ENCODE measurements around the gene TANGO2.

TANGO2 gene

GRCh38 chr22:20002636-20003035, 18.3 kb upstream of the TANGO2 start:
- Histone ChIP-seq H4K20me1 (ENCODE audit: insufficient read depth, low read length) (no peaks in the 10 kb centered on the region), H3K4me2 (ENCODE audit: low read length) (no peak overlapping the region), H3K27ac (ENCODE audit: low read depth, low read length, poor library complexity, severe bottlenecking) (no peak overlapping the region), H3K4me3 (ENCODE audit: low read depth, low read length, poor library complexity, severe bottlenecking) (no peak overlapping the region), H2AFZ (ENCODE audit: low read length) (no peak overlapping the region), H3F3A (ENCODE audit: insufficient read depth, low read length) (no peaks in the 10 kb centered on the region), H3K27me3 (ENCODE audit: insufficient read depth, low read length) (peaks cover 5% of the 10 kb centered on the region; the same call in 1 of the 2 replicates), H3K9ac (ENCODE audit: low read length) (no peak overlapping the region), H3K36me3 (ENCODE audit: insufficient read depth, low read length) (no peaks in the 10 kb centered on the region; the same call in 1 of the 2 replicates), H3K79me2 (ENCODE audit: insufficient read depth, low read length) (no peaks in the 10 kb centered on the region), H3K9me3 (ENCODE audit: low read length) (peaks cover 19% of the 10 kb centered on the region), H3K9me2 (ENCODE audit: low read depth, low read length) (no peaks in the 10 kb centered on the region), H3K4me1 (ENCODE audit: insufficient read depth, low read length, severe bottlenecking) (no peaks in the 10 kb centered on the region)
- TF ChIP-seq CTCF (IDR thresholded peaks at IDR 0.05; ENCODE audit: low read length), result no peak
- no peak for TF ChIP-seq EZH2 (IDR thresholded peaks at IDR 0.05; ENCODE audit: borderline replicate concordance, low read length)

GRCh38 chr22:20003304-20003703, 17.6 kb upstream of the TANGO2 start:
- H3K27ac ChIP-seq (ENCODE audit: low read depth, low read length, poor library complexity, severe bottlenecking), result no peak overlapping the region
- no peak overlapping the region for H3K4me2 ChIP-seq (ENCODE audit: low read length)
- no peaks in the 10 kb centered on the region for H3F3A ChIP-seq (ENCODE audit: insufficient read depth, low read length)
- no peak overlapping the region for H2AFZ ChIP-seq (ENCODE audit: low read length)
- H4K20me1 ChIP-seq (ENCODE audit: insufficient read depth, low read length), result no peaks in the 10 kb centered on the region
- peaks cover 19% of the 10 kb centered on the region for H3K9me3 ChIP-seq (ENCODE audit: low read length)
- H3K27me3 ChIP-seq (ENCODE audit: insufficient read depth, low read length), result peaks cover 3% of the 10 kb centered on the region; the same call in 1 of the 2 replicates
- no peak overlapping the region for H3K4me3 ChIP-seq (ENCODE audit: low read depth, low read length, poor library complexity, severe bottlenecking)
- no peaks in the 10 kb centered on the region for H3K79me2 ChIP-seq (ENCODE audit: insufficient read depth, low read length)
- H3K9ac ChIP-seq (ENCODE audit: low read length), result no peak overlapping the region
- TF ChIP-seq EZH2 (IDR thresholded peaks at IDR 0.05; ENCODE audit: borderline replicate concordance, low read length), result no peak
- no peak for TF ChIP-seq CTCF (IDR thresholded peaks at IDR 0.05; ENCODE audit: low read length)
- no peaks in the 10 kb centered on the region for H3K9me2 ChIP-seq (ENCODE audit: low read depth, low read length)
- no peaks in the 10 kb centered on the region; the same call in 1 of the 2 replicates for H3K36me3 ChIP-seq (ENCODE audit: insufficient read depth, low read length)
- no peaks in the 10 kb centered on the region for H3K4me1 ChIP-seq (ENCODE audit: insufficient read depth, low read length, severe bottlenecking)

GRCh38 chr22:20004464-20004863, 16.4 kb upstream of the TANGO2 start:
- no peaks in the 10 kb centered on the region for H3F3A ChIP-seq (ENCODE audit: insufficient read depth, low read length)
- H2AFZ ChIP-seq (ENCODE audit: low read length), result no peak overlapping the region
- no peaks in the 10 kb centered on the region for H3K79me2 ChIP-seq (ENCODE audit: insufficient read depth, low read length)
- H3K27me3 ChIP-seq (ENCODE audit: insufficient read depth, low read length), result no peaks in the 10 kb centered on the region; the same call in 1 of the 2 replicates
- no peak for TF ChIP-seq EZH2 (IDR thresholded peaks at IDR 0.05; ENCODE audit: borderline replicate concordance, low read length)
- TF ChIP-seq CTCF (IDR thresholded peaks at IDR 0.05; ENCODE audit: low read length), result no peak
- no peaks in the 10 kb centered on the region; the same call in 1 of the 2 replicates for H3K36me3 ChIP-seq (ENCODE audit: insufficient read depth, low read length)
- no peak overlapping the region for H3K4me3 ChIP-seq (ENCODE audit: low read depth, low read length, poor library complexity, severe bottlenecking)
- peaks cover 19% of the 10 kb centered on the region for H3K9me3 ChIP-seq (ENCODE audit: low read length)
- no peak overlapping the region for H3K9ac ChIP-seq (ENCODE audit: low read length)
- no peaks in the 10 kb centered on the region for H3K4me1 ChIP-seq (ENCODE audit: insufficient read depth, low read length, severe bottlenecking)
- H3K9me2 ChIP-seq (ENCODE audit: low read depth, low read length), result no peaks in the 10 kb centered on the region
- H3K4me2 ChIP-seq (ENCODE audit: low read length), result no peak overlapping the region
- H3K27ac ChIP-seq (ENCODE audit: low read depth, low read length, poor library complexity, severe bottlenecking), result no peak overlapping the region
- no peaks in the 10 kb centered on the region for H4K20me1 ChIP-seq (ENCODE audit: insufficient read depth, low read length)
